ENCODE data around the gene SFXN5.

The SFXN5 gene

GRCh38 chr2:72972352-72973136 lies 99.0 kb downstream of the SFXN5 start:
- no peaks in the 10 kb centered on the region for H3K9me3 ChIP-seq (ENCODE audit: control insufficient read depth, insufficient read depth, low read length)
- peaks cover 22% of the 10 kb centered on the region for H3K4me1 ChIP-seq (ENCODE audit: insufficient read depth, low read length)
- H3K9ac ChIP-seq (ENCODE audit: low read depth, low read length), result no peak overlapping the region
- no peaks in the 10 kb centered on the region for H3K36me3 ChIP-seq (ENCODE audit: insufficient read depth, low read length)

GRCh38 chr2:72971036-72971435 lies 100.5 kb downstream of the SFXN5 start:
- Histone ChIP-seq H3K4me1 (ENCODE audit: insufficient read depth, low read length) (peaks cover 22% of the 10 kb centered on the region), H3K36me3 (ENCODE audit: insufficient read depth, low read length) (no peaks in the 10 kb centered on the region), H3K9me3 (ENCODE audit: control insufficient read depth, insufficient read depth, low read length) (no peaks in the 10 kb centered on the region), H3K9ac (ENCODE audit: low read depth, low read length) (no peak overlapping the region)

- Histone ChIP-seq H3K4me1 (ENCODE audit: insufficient read depth, low read length) (peaks cover 10% of the 10 kb centered on the region), H3K36me3 (ENCODE audit: insufficient read depth, low read length) (no peaks in the 10 kb centered on the region), H3K9ac (ENCODE audit: low read depth, low read length) (no peak overlapping the region), H3K9me3 (ENCODE audit: control insufficient read depth, insufficient read depth, low read length) (no peaks in the 10 kb centered on the region)
Measured at GRCh38 chr2:72969706-72970105, 101.8 kb downstream of the SFXN5 start.

GRCh38 chr2:72968286-72968685 lies 103.2 kb downstream of the SFXN5 start:
- Histone ChIP-seq H3K9ac (ENCODE audit: low read depth, low read length) (no peak overlapping the region), H3K36me3 (ENCODE audit: insufficient read depth, low read length) (no peaks in the 10 kb centered on the region), H3K4me1 (ENCODE audit: insufficient read depth, low read length) (peaks cover 9% of the 10 kb centered on the region), H3K9me3 (ENCODE audit: control insufficient read depth, insufficient read depth, low read length) (no peaks in the 10 kb centered on the region)

- no peak overlapping the region for H3K9ac ChIP-seq (ENCODE audit: low read depth, low read length)
- H3K4me1 ChIP-seq (ENCODE audit: insufficient read depth, low read length), result peaks cover 25% of the 10 kb centered on the region
- H3K9me3 ChIP-seq (ENCODE audit: control insufficient read depth, insufficient read depth, low read length), result no peaks in the 10 kb centered on the region
- no peaks in the 10 kb centered on the region for H3K36me3 ChIP-seq (ENCODE audit: insufficient read depth, low read length)
Measured at GRCh38 chr2:72965770-72966450, 105.6 kb downstream of the SFXN5 start.

- Histone ChIP-seq H3K36me3 (ENCODE audit: insufficient read depth, low read length) (no peaks in the 10 kb centered on the region), H3K9me3 (ENCODE audit: control insufficient read depth, insufficient read depth, low read length) (no peaks in the 10 kb centered on the region), H3K9ac (ENCODE audit: low read depth, low read length) (no peak overlapping the region), H3K4me1 (ENCODE audit: insufficient read depth, low read length) (peaks cover 25% of the 10 kb centered on the region)
Measured at GRCh38 chr2:72965016-72965415, 106.5 kb downstream of the SFXN5 start.

GRCh38 chr2:72964146-72964525 lies 107.4 kb downstream of the SFXN5 start:
- Histone ChIP-seq H3K9me3 (ENCODE audit: control insufficient read depth, insufficient read depth, low read length) (no peaks in the 10 kb centered on the region), H3K9ac (ENCODE audit: low read depth, low read length) (no peak overlapping the region), H3K4me1 (ENCODE audit: insufficient read depth, low read length) (peaks cover 25% of the 10 kb centered on the region), H3K36me3 (ENCODE audit: insufficient read depth, low read length) (no peaks in the 10 kb centered on the region)

GRCh38 chr2:72963423-72964145 lies 107.9 kb downstream of the SFXN5 start:
- no peaks in the 10 kb centered on the region for H3K9me3 ChIP-seq (ENCODE audit: control insufficient read depth, insufficient read depth, low read length)
- peaks cover 25% of the 10 kb centered on the region for H3K4me1 ChIP-seq (ENCODE audit: insufficient read depth, low read length)
- H3K36me3 ChIP-seq (ENCODE audit: insufficient read depth, low read length), result no peaks in the 10 kb centered on the region
- no peak overlapping the region for H3K9ac ChIP-seq (ENCODE audit: low read depth, low read length)

- no peak overlapping the region for H3K9ac ChIP-seq (ENCODE audit: low read depth, low read length)
- H3K36me3 ChIP-seq (ENCODE audit: insufficient read depth, low read length), result no peaks in the 10 kb centered on the region
- peaks cover 25% of the 10 kb centered on the region for H3K4me1 ChIP-seq (ENCODE audit: insufficient read depth, low read length)
- H3K9me3 ChIP-seq (ENCODE audit: control insufficient read depth, insufficient read depth, low read length), result no peaks in the 10 kb centered on the region
Measured at GRCh38 chr2:72962911-72963310, 108.6 kb downstream of the SFXN5 start.

GRCh38 chr2:72961853-72962468 lies 109.6 kb downstream of the SFXN5 start:
- peaks cover 25% of the 10 kb centered on the region for H3K4me1 ChIP-seq (ENCODE audit: insufficient read depth, low read length)
- H3K9ac ChIP-seq (ENCODE audit: low read depth, low read length), result no peak overlapping the region
- no peaks in the 10 kb centered on the region for H3K9me3 ChIP-seq (ENCODE audit: control insufficient read depth, insufficient read depth, low read length)

GRCh38 chr2:72961036-72961720 lies 110.3 kb downstream of the SFXN5 start:
- H3K9ac ChIP-seq (ENCODE audit: low read depth, low read length), result no peak overlapping the region
- peaks cover 25% of the 10 kb centered on the region for H3K4me1 ChIP-seq (ENCODE audit: insufficient read depth, low read length)
- H3K9me3 ChIP-seq (ENCODE audit: control insufficient read depth, insufficient read depth, low read length), result no peaks in the 10 kb centered on the region
- H3K36me3 ChIP-seq (ENCODE audit: insufficient read depth, low read length), result no peaks in the 10 kb centered on the region

More at GRCh38 chr2:72961853-72962468, 109.6 kb downstream of the SFXN5 start:
- no peaks in the 10 kb centered on the region for H3K36me3 ChIP-seq (ENCODE audit: insufficient read depth, low read length)

- Histone ChIP-seq H3K4me1 (ENCODE audit: insufficient read depth, low read length) (peaks cover 25% of the 10 kb centered on the region), H3K36me3 (ENCODE audit: insufficient read depth, low read length) (no peaks in the 10 kb centered on the region), H3K9ac (ENCODE audit: low read depth, low read length) (no peak overlapping the region), H3K9me3 (ENCODE audit: control insufficient read depth, insufficient read depth, low read length) (no peaks in the 10 kb centered on the region)
Measured at GRCh38 chr2:72959995-72960981, 111.2 kb downstream of the SFXN5 start.

- Histone ChIP-seq H3K36me3 (ENCODE audit: insufficient read depth, low read length) (no peaks in the 10 kb centered on the region), H3K4me1 (ENCODE audit: insufficient read depth, low read length) (peaks cover 25% of the 10 kb centered on the region), H3K9ac (ENCODE audit: low read depth, low read length) (no peak overlapping the region), H3K9me3 (ENCODE audit: control insufficient read depth, insufficient read depth, low read length) (no peaks in the 10 kb centered on the region)
Measured at GRCh38 chr2:72959554-72959953, 112.0 kb downstream of the SFXN5 start.

All from ES-I3 (cell line).